Osteocyte (in vitro differentiated cells): Measurements from ENCODE around the gene ART5. TPM values are rescaled to one million over a fixed set of nuclear protein-coding genes. Genes with fewer than 3 reads are reported as not detected.

Experiments used
- DNase-seq: peaks from one replicate; pipeline ENCODE4 v3.0.0; 2021; ENCODE audit warnings: mixed read lengths; ENCODE audit not compliant: unreplicated experiment; ENCODE audit errors: extremely low spot score
- H3K27ac Mint-ChIP-seq: one replicate; pipeline ENCODE4 v1.8.0; 2021; ENCODE audit warnings: mild to moderate bottlenecking, mixed read lengths; ENCODE audit not compliant: unreplicated experiment
- H3K27me3 Mint-ChIP-seq: one replicate; pipeline ENCODE4 v1.8.0; 2021; ENCODE audit warnings: mixed read lengths; ENCODE audit not compliant: unreplicated experiment
- H3K36me3 Mint-ChIP-seq: one replicate; pipeline ENCODE4 v1.8.0; 2021; ENCODE audit warnings: mixed read lengths; ENCODE audit not compliant: unreplicated experiment
- H3K4me1 Mint-ChIP-seq: one replicate; pipeline ENCODE4 v1.8.0; 2021; ENCODE audit warnings: mixed read lengths; ENCODE audit not compliant: unreplicated experiment
- H3K4me3 Mint-ChIP-seq: one replicate; pipeline ENCODE4 v1.8.0; 2021; ENCODE audit warnings: mild to moderate bottlenecking, moderate library complexity, mixed read lengths; ENCODE audit not compliant: unreplicated experiment
- H3K9me3 Mint-ChIP-seq: one replicate; pipeline ENCODE4 v1.8.0; 2021; ENCODE audit warnings: mixed read lengths; ENCODE audit not compliant: unreplicated experiment
- total RNA-seq: library from RNA; stranded (reverse); gene quantifications from 2 replicates; pipeline ENCODE4 v1.2.1, GENCODE V29; 2021
- TF ChIP-seq, protein P1 (sequence below): fragments of 200-600 bp; sonication (generic); IDR thresholded peaks from 2 replicates; pipeline ENCODE4 v1.5.0; 2021; ENCODE audit warnings: antibody characterized with exemption, mild to moderate bottlenecking, moderate library complexity

ART5 gene
- total RNA-seq, 1 donor from 2014 or later, result 0.38 TPM

- Mint-ChIP-seq H3K9me3 (no peaks in the 10 kb centered on the region), H3K36me3 (no peaks in the 10 kb centered on the region), H3K4me3 (no peak overlapping the region), H3K4me1 (no peaks in the 10 kb centered on the region), H3K27me3 (peaks cover 19% of the 10 kb centered on the region), H3K27ac (no peak overlapping the region)
- no peak for DNase-seq
- TF ChIP-seq, protein P1, sequence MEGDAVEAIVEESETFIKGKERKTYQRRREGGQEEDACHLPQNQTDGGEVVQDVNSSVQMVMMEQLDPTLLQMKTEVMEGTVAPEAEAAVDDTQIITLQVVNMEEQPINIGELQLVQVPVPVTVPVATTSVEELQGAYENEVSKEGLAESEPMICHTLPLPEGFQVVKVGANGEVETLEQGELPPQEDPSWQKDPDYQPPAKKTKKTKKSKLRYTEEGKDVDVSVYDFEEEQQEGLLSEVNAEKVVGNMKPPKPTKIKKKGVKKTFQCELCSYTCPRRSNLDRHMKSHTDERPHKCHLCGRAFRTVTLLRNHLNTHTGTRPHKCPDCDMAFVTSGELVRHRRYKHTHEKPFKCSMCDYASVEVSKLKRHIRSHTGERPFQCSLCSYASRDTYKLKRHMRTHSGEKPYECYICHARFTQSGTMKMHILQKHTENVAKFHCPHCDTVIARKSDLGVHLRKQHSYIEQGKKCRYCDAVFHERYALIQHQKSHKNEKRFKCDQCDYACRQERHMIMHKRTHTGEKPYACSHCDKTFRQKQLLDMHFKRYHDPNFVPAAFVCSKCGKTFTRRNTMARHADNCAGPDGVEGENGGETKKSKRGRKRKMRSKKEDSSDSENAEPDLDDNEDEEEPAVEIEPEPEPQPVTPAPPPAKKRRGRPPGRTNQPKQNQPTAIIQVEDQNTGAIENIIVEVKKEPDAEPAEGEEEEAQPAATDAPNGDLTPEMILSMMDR, result no peak
These were observed 6.0 kb downstream of the ART5 start for GRCh38 chr11:3635641-3636375.

DNA sequence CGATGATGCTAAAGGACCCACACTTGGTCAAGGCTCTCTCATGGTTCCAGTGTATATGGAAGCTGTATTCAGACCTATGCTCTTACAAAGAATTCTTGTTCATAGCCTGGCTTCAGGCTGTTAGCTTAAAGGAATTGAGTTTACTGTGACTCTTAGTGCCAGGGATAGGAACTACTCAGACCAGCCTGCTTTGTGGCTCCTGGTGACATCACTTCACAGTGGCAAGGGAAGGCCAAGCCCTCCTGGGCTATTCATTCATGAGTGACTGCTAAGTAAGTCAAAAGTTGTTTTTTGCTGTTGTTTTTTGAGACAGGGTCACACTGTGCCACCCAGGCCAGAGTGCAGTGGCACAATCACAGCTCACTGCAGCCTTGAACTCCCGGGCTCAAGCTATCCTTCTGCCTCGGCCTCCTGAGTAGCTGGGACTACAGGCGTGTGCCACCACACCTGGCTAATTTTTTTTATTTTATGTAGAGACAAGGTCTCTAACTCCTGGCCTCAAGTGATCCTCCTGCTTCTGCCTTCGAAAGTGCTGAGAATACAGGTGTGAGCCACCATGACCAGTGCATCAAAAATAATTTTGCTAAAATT lies 9.6 kb downstream of the ART5 start:
- Mint-ChIP-seq H3K9me3 (no peaks in the 10 kb centered on the region), H3K27ac (no peak overlapping the region), H3K4me1 (peaks cover under 1% of the 10 kb centered on the region), H3K4me3 (no peak overlapping the region), H3K27me3 (peaks cover 14% of the 10 kb centered on the region), H3K36me3 (no peaks in the 10 kb centered on the region)
- TF ChIP-seq, protein P1, result no peak
- no peak for DNase-seq

GRCh38 chr11:3631331-3631730 lies 10.5 kb downstream of the ART5 start:
- Mint-ChIP-seq H3K4me1 (peaks cover 2% of the 10 kb centered on the region), H3K4me3 (no peak overlapping the region), H3K36me3 (no peaks in the 10 kb centered on the region), H3K27me3 (peaks cover 10% of the 10 kb centered on the region), H3K27ac (no peak overlapping the region), H3K9me3 (no peaks in the 10 kb centered on the region)
- no peak for DNase-seq
- TF ChIP-seq, protein P1, result no peak

DNA sequence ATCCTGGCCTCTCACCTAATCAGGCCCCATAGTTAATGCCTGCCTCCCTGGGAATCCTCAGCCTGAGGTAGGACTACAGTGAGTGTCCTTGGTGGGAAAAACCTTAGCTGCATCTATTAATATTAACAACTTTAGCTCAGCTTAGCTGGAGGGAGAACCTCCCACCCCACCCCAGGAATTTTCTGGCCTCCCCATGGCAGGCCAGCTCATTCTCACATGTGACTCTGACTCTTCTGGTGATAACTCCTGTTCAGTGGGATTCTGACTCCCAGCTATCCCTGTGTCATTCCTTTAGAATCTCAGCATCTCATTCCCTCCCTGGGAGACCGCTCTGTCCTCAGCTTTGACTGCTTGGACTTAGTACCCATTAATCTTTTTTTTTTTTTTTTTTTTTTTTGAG lies 14.5 kb downstream of the ART5 start:
- H3K4me3 Mint-ChIP-seq, result no peak overlapping the region
- DNase-seq, result no peak
- TF ChIP-seq, protein P1, result no peak
- peaks cover 3% of the 10 kb centered on the region for H3K27me3 Mint-ChIP-seq
- no peaks in the 10 kb centered on the region for H3K36me3 Mint-ChIP-seq
- H3K9me3 Mint-ChIP-seq, result no peaks in the 10 kb centered on the region
- H3K4me1 Mint-ChIP-seq, result peaks cover 2% of the 10 kb centered on the region
- no peak overlapping the region for H3K27ac Mint-ChIP-seq

DNA sequence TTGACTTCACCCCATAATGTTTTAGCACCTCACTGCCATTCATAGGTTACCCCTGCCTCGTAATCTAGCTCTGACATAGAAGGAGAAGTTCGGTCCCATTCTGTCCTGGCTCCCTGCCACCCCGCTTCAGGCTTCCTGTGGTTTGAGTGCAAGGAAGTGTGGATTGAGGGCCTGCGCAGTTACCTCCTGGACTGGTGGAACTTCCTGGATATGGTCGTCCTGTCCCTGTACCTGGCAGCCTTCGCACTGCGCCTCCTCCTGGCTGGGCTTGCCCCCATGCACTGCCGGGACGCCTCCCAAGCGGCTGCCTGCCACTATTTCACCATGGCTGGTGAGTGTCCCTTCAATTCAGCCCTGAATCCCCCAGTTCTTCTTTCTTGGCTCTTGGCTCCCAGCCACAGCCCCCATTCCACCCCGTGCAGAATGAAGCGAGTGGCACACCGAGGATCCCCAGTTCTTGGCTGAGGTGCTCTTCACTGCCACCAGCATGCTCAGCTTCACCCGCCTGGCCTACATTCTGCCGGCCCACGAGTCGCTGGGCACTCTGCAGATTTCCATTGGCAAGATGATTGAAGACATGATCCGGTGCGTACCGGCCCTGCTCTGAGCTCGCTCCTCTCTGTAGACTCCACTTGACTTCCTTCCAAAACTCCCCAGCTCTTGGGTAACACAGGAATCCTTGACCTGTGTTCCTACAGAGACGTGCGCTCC lies 15.4 kb downstream of the ART5 start:
- Mint-ChIP-seq H3K9me3 (no peaks in the 10 kb centered on the region), H3K27ac (no peak overlapping the region), H3K27me3 (peaks cover 2% of the 10 kb centered on the region), H3K4me3 (no peak overlapping the region), H3K36me3 (no peaks in the 10 kb centered on the region), H3K4me1 (peaks cover 2% of the 10 kb centered on the region)
- TF ChIP-seq, protein P1, result no peak
- DNase-seq, result no peak
